SU-DHL-6 (cell line): ENCODE data around the gene CDH11.

Source experiments
- H2AFZ ChIP-seq: fragments of 200-600 bp; sonication (generic); 2 replicates; pipeline ENCODE4 v1.6.1; 2014; ENCODE audit warnings: low read depth, mild to moderate bottlenecking, moderate library complexity, mixed read lengths, antibody characterized with exemption, low read length; ENCODE audit not compliant: severe bottlenecking
- H3F3A ChIP-seq: fragments of 200-600 bp; shearing (Covaris generic); 2 replicates; pipeline ENCODE4 v1.6.0; 2016; ENCODE audit warnings: antibody characterized with exemption, mild to moderate bottlenecking; ENCODE audit not compliant: insufficient read depth
- H3K27ac ChIP-seq: fragments of 200-600 bp; sonication (generic); 2 replicates; pipeline ENCODE4 v1.5.1; 2016; ENCODE audit warnings: low read depth, mild to moderate bottlenecking, low read length, moderate library complexity, mixed read lengths
- H3K27me3 ChIP-seq: fragments of 200-600 bp; sonication (generic), shearing (Covaris generic); 2 replicates; pipeline ENCODE4 v1.6.0; 2014; ENCODE audit warnings: mild to moderate bottlenecking, low read length
- H3K36me3 ChIP-seq: fragments of 200-600 bp; sonication (generic); 2 replicates; pipeline ENCODE4 v1.6.1; 2014; ENCODE audit warnings: mild to moderate bottlenecking, low read length, mixed read lengths
- H3K4me2 ChIP-seq: fragments of 300-600, 200-600 bp; shearing (Covaris generic), sonication (generic); 2 replicates; pipeline ENCODE4 v1.6.0; 2014; ENCODE audit warnings: low read length, low read depth, mild to moderate bottlenecking; ENCODE audit not compliant: poor library complexity, severe bottlenecking
- H3K4me3 ChIP-seq: fragments of 200-600 bp; sonication (generic); 2 replicates; pipeline ENCODE4 v1.5.1; 2014; ENCODE audit warnings: antibody characterized with exemption, low read length, mild to moderate bottlenecking, mixed read lengths; ENCODE audit not compliant: insufficient read depth, poor library complexity, severe bottlenecking
- H3K79me2 ChIP-seq: fragments of 200-600 bp; sonication (generic); 2 replicates; pipeline ENCODE4 v1.6.1; 2014; ENCODE audit warnings: mild to moderate bottlenecking, low read length, moderate library complexity; ENCODE audit not compliant: insufficient read depth
- H3K9ac ChIP-seq: fragments of 200-600 bp; sonication (generic); 2 replicates; pipeline ENCODE4 v1.7.0; 2014; ENCODE audit warnings: mild to moderate bottlenecking, low read length
- H3K9me2 ChIP-seq: fragments of 200-600 bp; sonication (generic); replicated peaks from 2 replicates; pipeline ENCODE4 v1.6.1; 2014; ENCODE audit warnings: low read length; ENCODE audit not compliant: insufficient read depth
- H3K9me3 ChIP-seq: fragments of 200-600 bp; sonication (generic); 2 replicates; pipeline ENCODE4 v1.6.1; 2014; ENCODE audit warnings: low read length, mixed read lengths; ENCODE audit not compliant: insufficient read depth
- H4K20me1 ChIP-seq: fragments of 200-600 bp; sonication (generic); 2 replicates; pipeline ENCODE4 v1.6.1; 2014; ENCODE audit warnings: low read depth, mild to moderate bottlenecking, antibody characterized with exemption, low read length, moderate library complexity, mixed read lengths
- EZH2phosphoT487 ChIP-seq: fragments of 200-600 bp; sonication (generic), shearing (Covaris generic); conservative IDR thresholded peaks from 2 replicates; pipeline ENCODE4 v1.6.1; 2018; ENCODE audit warnings: mild to moderate bottlenecking, antibody characterized with exemption, low read length, moderate library complexity, mixed read lengths
- TF ChIP-seq, protein P1 (sequence below): fragments of 200-600 bp; sonication (generic); IDR thresholded peaks from one replicate; pipeline ENCODE4 v1.5.1; 2017; ENCODE audit warnings: antibody characterized with exemption, mild to moderate bottlenecking, low read length, moderate library complexity; ENCODE audit not compliant: insufficient read depth, poor library complexity, severe bottlenecking

Gene CDH11

DNA sequence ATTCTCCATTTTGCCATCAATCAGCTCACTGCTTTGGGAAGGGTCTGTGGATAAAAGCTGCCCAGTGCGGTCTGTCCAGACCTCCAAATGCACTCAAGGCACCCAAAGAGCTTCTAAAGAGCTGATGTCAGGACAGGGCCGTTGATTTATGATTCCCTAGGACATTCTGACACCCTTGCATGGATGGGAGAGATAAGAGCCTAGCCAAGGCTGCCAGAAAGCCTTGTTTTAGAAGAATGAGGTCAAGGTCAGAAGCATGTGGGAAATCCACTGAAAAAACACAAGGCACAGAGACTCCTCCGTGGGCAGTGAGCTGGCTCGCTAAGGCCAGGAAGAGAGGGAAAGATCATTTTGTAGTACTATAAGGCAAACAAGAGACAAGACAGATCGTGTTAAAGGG, 214.0 kb downstream of the CDH11 start:
- no peaks in the 10 kb centered on the region for H3K9me3 ChIP-seq
- H2AFZ ChIP-seq = no peak overlapping the region
- H3K9ac ChIP-seq = no peak overlapping the region
- TF ChIP-seq EZH2phosphoT487 = no peak
- TF ChIP-seq, protein P1, sequence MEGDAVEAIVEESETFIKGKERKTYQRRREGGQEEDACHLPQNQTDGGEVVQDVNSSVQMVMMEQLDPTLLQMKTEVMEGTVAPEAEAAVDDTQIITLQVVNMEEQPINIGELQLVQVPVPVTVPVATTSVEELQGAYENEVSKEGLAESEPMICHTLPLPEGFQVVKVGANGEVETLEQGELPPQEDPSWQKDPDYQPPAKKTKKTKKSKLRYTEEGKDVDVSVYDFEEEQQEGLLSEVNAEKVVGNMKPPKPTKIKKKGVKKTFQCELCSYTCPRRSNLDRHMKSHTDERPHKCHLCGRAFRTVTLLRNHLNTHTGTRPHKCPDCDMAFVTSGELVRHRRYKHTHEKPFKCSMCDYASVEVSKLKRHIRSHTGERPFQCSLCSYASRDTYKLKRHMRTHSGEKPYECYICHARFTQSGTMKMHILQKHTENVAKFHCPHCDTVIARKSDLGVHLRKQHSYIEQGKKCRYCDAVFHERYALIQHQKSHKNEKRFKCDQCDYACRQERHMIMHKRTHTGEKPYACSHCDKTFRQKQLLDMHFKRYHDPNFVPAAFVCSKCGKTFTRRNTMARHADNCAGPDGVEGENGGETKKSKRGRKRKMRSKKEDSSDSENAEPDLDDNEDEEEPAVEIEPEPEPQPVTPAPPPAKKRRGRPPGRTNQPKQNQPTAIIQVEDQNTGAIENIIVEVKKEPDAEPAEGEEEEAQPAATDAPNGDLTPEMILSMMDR = no peak
- H3K9me2 ChIP-seq = no peaks in the 10 kb centered on the region
- no peaks in the 10 kb centered on the region for H3K79me2 ChIP-seq
- H3K4me2 ChIP-seq = no peak overlapping the region
- no peaks in the 10 kb centered on the region for H3K27me3 ChIP-seq
- H3K27ac ChIP-seq = no peak overlapping the region
- no peaks in the 10 kb centered on the region for H4K20me1 ChIP-seq
- H3K4me3 ChIP-seq = no peak overlapping the region
- H3F3A ChIP-seq = no peaks in the 10 kb centered on the region
- H3K36me3 ChIP-seq = no peaks in the 10 kb centered on the region

DNA sequence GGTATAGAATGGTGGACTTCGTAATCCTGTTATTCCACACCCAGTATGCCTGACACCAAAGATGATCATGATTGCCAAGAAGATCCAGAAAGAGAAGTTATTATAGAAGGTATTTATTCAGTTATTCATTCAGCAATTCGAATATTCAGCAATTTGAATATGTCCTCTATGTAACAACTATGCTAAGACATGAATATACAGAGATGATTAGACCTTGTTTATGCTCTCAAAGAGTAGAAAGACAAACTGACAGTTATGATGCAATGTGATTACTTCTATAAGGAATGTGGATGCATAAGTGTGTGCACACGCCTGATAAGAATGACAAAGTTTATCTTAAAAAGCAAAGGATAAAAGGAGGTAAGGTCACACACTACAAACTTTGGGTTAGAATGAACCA, 218.1 kb downstream of the CDH11 start:
- Histone ChIP-seq H3F3A (no peaks in the 10 kb centered on the region), H3K4me2 (no peak overlapping the region), H2AFZ (no peak overlapping the region), H3K79me2 (no peaks in the 10 kb centered on the region), H3K4me3 (no peak overlapping the region), H3K9me3 (no peaks in the 10 kb centered on the region), H3K27me3 (no peaks in the 10 kb centered on the region), H3K36me3 (no peaks in the 10 kb centered on the region), H4K20me1 (no peaks in the 10 kb centered on the region), H3K27ac (no peak overlapping the region), H3K9me2 (no peaks in the 10 kb centered on the region), H3K9ac (no peak overlapping the region)
- no peak for TF ChIP-seq EZH2phosphoT487
- TF ChIP-seq, protein P1 = no peak

DNA sequence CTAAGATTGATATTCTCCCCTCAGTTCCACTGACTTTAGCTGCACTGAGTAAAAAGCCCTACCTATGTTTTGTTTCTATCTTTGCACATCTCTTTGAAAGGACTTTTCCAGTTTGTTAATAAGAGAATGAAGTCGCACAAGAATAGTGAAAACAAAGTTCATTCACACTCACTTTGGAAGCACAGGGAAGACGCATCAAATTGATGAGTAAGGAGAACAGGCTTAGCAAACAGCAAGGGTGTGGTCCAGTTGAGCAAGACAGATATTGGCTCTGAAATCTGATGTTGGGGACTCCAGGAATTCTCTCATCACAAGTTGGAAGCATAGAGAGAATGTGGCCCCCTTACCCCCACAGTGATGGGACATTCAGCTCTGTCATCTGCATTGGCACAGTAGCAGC, 221.3 kb downstream of the CDH11 start:
- H3K4me3 ChIP-seq = no peak overlapping the region
- no peaks in the 10 kb centered on the region for H4K20me1 ChIP-seq
- no peak overlapping the region for H3K4me2 ChIP-seq
- H3F3A ChIP-seq = no peaks in the 10 kb centered on the region
- TF ChIP-seq EZH2phosphoT487 = no peak
- TF ChIP-seq, protein P1 = no peak
- no peaks in the 10 kb centered on the region for H3K9me2 ChIP-seq
- no peaks in the 10 kb centered on the region for H3K27me3 ChIP-seq
- H2AFZ ChIP-seq = no peak overlapping the region
- no peaks in the 10 kb centered on the region for H3K9me3 ChIP-seq
- H3K27ac ChIP-seq = no peak overlapping the region
- H3K36me3 ChIP-seq = no peaks in the 10 kb centered on the region
- no peak overlapping the region for H3K9ac ChIP-seq
- H3K79me2 ChIP-seq = no peaks in the 10 kb centered on the region

DNA sequence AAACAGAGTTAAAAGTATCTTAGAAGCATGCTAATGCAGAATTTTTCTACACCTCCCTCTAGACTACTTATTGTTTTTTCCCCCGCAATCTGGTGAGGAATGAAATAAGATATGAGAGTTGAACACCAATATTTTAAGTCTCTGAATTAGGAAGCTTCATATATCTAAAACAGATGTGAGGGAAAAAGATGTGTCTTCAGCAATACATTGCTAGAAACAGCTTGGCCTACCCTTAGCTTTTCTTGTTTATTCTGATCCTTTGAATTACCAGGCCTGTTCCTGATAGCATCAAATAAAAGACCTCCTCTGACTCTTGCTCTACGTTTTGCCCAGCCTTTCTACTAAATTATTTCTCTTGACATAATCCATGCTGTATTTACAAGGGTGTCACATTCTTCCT, 221.8 kb downstream of the CDH11 start:
- Histone ChIP-seq H3K27ac (no peak overlapping the region), H3K9ac (no peak overlapping the region), H3K9me2 (no peaks in the 10 kb centered on the region), H3F3A (no peaks in the 10 kb centered on the region), H3K4me2 (no peak overlapping the region), H3K9me3 (no peaks in the 10 kb centered on the region), H3K79me2 (no peaks in the 10 kb centered on the region), H2AFZ (no peak overlapping the region), H3K27me3 (no peaks in the 10 kb centered on the region), H4K20me1 (no peaks in the 10 kb centered on the region), H3K36me3 (no peaks in the 10 kb centered on the region), H3K4me3 (no peak overlapping the region)
- TF ChIP-seq, protein P1 = no peak
- TF ChIP-seq EZH2phosphoT487 = no peak
